NB4 (cell line): ENCODE results near the gene LRRC4C.

Experiments used
- CTCF ChIP-seq: IDR thresholded peaks from one replicate; pipeline ENCODE4 v1.5.1; 2012; ENCODE audit warnings: low read depth, low read length
- MYC ChIP-seq: IDR thresholded peaks from 2 replicates; pipeline ENCODE4 v1.6.1; 2011; ENCODE audit warnings: low read depth, low read length
- POLR2A ChIP-seq: IDR thresholded peaks from 2 replicates; pipeline ENCODE4 v1.6.1; 2011; ENCODE audit warnings: mild to moderate bottlenecking; ENCODE audit not compliant: insufficient read length; ENCODE audit errors: extremely low read depth

GRCh38 chr11:41497974-41498373, 38.5 kb upstream of the LRRC4C start:
- TF ChIP-seq POLR2A (no peak), CTCF (no peak), MYC (no peak)
